Measurements from ENCODE around the gene NOL8. TPM values are rescaled to one million over a fixed set of nuclear protein-coding genes. Genes with fewer than 3 reads are reported as not detected.

NOL8 gene
- total RNA-seq, 2 donors from 2014 or later, result 26.5 to 38.2 TPM

DNA sequence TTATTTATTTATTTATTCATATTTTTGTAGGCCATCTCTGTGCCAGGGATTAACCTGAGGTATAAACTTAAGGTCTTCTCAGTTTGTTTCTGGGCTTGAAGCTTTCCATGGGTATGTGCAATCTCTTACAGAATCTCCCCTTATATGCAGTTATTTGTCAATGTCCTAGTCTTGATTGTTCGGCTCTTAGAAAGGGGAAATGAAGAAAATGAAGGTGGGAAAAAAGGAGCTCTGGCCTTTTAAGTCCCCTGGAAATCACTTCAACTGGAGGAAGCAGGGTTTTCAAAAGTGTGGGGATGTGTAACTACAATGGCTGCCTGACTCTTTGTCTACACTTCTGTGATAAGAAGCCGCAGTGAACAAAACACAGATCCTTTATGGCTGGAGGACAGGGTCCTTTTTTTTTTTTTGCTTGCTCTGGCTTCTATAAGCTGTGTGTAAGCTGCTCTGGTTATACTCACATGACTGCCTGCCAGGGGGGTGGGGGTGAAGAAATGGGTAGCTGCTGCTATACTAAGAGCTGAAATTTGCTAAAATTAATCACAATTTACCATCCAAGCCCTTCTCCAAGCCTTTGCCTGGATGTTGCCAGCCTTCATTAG, 34.3 kb upstream of the NOL8 start:
- TF ChIP-seq POLR2A (IDR thresholded peaks at IDR 0.05), result no peak
- TF ChIP-seq, protein P1, sequence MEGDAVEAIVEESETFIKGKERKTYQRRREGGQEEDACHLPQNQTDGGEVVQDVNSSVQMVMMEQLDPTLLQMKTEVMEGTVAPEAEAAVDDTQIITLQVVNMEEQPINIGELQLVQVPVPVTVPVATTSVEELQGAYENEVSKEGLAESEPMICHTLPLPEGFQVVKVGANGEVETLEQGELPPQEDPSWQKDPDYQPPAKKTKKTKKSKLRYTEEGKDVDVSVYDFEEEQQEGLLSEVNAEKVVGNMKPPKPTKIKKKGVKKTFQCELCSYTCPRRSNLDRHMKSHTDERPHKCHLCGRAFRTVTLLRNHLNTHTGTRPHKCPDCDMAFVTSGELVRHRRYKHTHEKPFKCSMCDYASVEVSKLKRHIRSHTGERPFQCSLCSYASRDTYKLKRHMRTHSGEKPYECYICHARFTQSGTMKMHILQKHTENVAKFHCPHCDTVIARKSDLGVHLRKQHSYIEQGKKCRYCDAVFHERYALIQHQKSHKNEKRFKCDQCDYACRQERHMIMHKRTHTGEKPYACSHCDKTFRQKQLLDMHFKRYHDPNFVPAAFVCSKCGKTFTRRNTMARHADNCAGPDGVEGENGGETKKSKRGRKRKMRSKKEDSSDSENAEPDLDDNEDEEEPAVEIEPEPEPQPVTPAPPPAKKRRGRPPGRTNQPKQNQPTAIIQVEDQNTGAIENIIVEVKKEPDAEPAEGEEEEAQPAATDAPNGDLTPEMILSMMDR (IDR thresholded peaks at IDR 0.05), result no peak
- ATAC-seq (no peak), DNase-seq (no peak)
- H3K9me3 ChIP-seq, result no peaks in the 10 kb centered on the region
- no peaks in the 10 kb centered on the region for H3K4me1 ChIP-seq
- no peak overlapping the region for H3K4me3 ChIP-seq
- WGBS, 2 donors, result 53 to 62% methylated on average over 2 of the region's 2 CpGs
- no peak overlapping the region for H3K27ac ChIP-seq
- H3K27me3 ChIP-seq, result no peaks in the 10 kb centered on the region
- H3K36me3 ChIP-seq (replicated peaks in 1 of 2; ENCODE audit: insufficient read depth in 1 of 2, low read depth in 2 of 2), result no peaks in the 10 kb centered on the region
- intact Hi-C loops (cut with DNase I), result no loop called here

DNA sequence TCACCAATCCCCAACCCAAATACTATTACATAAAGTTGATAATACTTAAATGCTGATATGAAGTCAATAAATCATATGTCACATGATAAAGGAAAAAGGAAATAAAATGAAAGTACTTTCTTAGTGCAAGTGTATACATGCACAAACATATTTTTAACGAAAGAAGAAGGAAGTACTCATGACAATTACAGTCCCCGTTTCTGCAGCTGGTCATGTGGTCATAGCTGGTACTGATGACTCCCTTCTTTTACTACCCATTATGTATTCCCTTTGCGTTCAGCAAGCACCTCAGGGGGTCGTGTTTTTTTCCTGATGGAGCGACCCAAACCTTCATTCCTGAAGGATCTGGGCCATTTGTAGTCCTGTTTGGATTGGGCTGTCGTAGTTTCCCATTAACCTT, 27.9 kb upstream of the NOL8 start:
- no peaks in the 10 kb centered on the region for H3K9me3 ChIP-seq
- no peak overlapping the region for H3K27ac ChIP-seq
- no peaks in the 10 kb centered on the region for H3K27me3 ChIP-seq
- no peaks in the 10 kb centered on the region for H3K4me1 ChIP-seq
- TF ChIP-seq, protein P1 (IDR thresholded peaks at IDR 0.05), result no peak
- no peak for TF ChIP-seq POLR2A (IDR thresholded peaks at IDR 0.05)
- peak in 1 of 4 donors; percentile 12 for DNase-seq
- intact Hi-C loops (cut with DNase I), result no loop called here
- WGBS, 2 donors, result 78 to 86% methylated on average over 6 of the region's 6 CpGs
- no peak for ATAC-seq
- H3K36me3 ChIP-seq (replicated peaks in 1 of 2; ENCODE audit: insufficient read depth in 1 of 2, low read depth in 2 of 2), result no peaks in the 10 kb centered on the region
- no peak overlapping the region for H3K4me3 ChIP-seq

DNA sequence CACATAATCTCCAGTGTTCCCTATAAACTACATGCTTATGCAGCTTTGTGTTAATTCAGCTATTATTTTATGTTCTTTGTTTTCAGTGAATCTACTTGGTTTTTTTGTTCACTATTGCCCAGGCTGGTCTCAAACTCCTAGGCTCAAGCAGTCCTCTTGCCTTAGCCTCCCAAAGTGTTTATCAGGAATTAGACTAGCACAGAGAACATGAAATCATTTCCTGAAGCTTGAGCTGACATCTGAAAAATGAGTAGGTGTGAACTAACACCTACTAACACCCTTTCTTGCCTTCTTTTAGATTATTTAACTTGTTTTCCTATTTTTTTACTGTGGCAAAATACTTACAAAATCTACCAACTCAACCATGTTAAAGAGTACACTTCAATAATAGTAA, 25.6 kb upstream of the NOL8 start:
- DNase-seq (no peak), ATAC-seq (no peak)
- no peaks in the 10 kb centered on the region for H3K4me1 ChIP-seq
- H3K36me3 ChIP-seq (replicated peaks in 1 of 2; ENCODE audit: insufficient read depth in 1 of 2, low read depth in 2 of 2), result no peaks in the 10 kb centered on the region
- H3K9me3 ChIP-seq, result no peaks in the 10 kb centered on the region
- intact Hi-C loops (cut with DNase I), result no loop called here
- no peak overlapping the region for H3K27ac ChIP-seq
- no peaks in the 10 kb centered on the region for H3K27me3 ChIP-seq
- H3K4me3 ChIP-seq, result no peak overlapping the region
- TF ChIP-seq, protein P1 (IDR thresholded peaks at IDR 0.05), result no peak
- TF ChIP-seq POLR2A (IDR thresholded peaks at IDR 0.05), result no peak

DNA sequence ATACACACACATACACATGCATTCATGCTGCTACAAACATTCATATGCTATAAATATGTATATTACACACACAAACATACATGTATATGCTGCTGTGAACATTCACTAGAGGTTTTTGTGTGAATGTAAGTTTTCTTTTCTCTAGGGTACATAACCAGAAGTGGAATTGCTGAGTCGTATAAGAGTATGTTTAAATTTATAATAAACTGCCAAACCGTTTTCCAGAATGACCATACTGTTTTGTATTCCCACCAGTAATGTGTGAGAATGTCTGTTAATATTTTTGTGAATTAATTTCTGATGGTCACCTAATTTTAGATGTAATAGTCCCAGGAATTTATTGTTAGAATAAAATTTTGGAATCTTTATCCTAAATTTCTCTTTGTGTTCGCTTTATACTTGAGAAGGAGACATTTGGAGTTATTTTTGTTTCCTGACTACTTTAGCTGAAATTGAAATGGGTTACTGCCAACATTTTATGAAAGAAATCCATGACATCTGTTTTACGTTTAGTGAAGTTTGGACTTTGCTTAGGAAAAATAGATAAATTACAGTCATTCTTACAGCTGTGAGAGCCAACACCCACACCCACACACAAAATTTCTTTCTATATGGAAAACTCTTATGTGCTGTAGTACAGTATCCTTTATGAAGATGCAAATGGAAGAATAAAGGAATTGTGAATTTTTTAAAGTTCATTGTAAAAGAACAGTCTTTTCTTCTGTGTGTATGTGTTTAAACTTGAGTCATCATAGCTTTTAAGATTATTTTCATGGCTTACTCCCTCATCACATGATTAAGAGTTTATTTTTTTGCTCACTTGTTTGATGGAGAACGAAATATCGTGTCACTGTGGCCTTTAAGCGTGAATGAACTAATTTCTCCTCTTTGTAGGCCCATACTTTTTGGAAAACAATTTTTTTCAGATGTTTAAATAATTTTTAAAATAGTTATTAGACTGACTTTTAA, 24.9 kb upstream of the NOL8 start:
- ATAC-seq (no peak), DNase-seq (no peak)
- Histone ChIP-seq H3K4me1 (no peaks in the 10 kb centered on the region), H3K4me3 (no peak overlapping the region), H3K27me3 (no peaks in the 10 kb centered on the region), H3K27ac (no peak overlapping the region), H3K36me3 (replicated peaks in 1 of 2; ENCODE audit: insufficient read depth in 1 of 2, low read depth in 2 of 2) (no peaks in the 10 kb centered on the region), H3K9me3 (no peaks in the 10 kb centered on the region)
- 70 to 80% methylated on average over 7 of the region's 7 CpGs for WGBS, 2 donors
- TF ChIP-seq, protein P1 (IDR thresholded peaks at IDR 0.05), result no peak
- intact Hi-C loops (cut with DNase I), result no loop called here
